Stimulated activated CD4-positive, alpha-beta T cell treated with anti-CD3 and anti-CD28 coated beads, Interleukin-15, amount 100 ng/mL, for 1 hour (primary cell): ENCODE measurements around the gene LHX3.
"Not testable (repeated sequence)": the region's sequence is repeated elsewhere in the genome, so short reads cannot be mapped to it uniquely, and the experiment has no call there.

Source experiments
- DNase-seq, 2 donors: peaks; one replicate each; pipeline ENCODE4 v3.0.0-alpha.2; 2020; ENCODE audit warnings: low read depth in 1 of 2, low spot score in 1 of 2

Gene LHX3

GRCh38 chr9:136156209-136157120 is 48.5 kb downstream of the LHX3 start:
- DNase-seq = no peak

GRCh38 chr9:136155576-136155975 is 49.4 kb downstream of the LHX3 start:
- DNase-seq = no peak

- DNase-seq = no peak
These were observed 50.0 kb downstream of the LHX3 start for GRCh38 chr9:136154943-136155342.

GRCh38 chr9:136153381-136154065 is 51.4 kb downstream of the LHX3 start:
- no peak for DNase-seq

GRCh38 chr9:136152931-136153330 is 52.0 kb downstream of the LHX3 start:
- no peak for DNase-seq

- no peak for DNase-seq
These were observed 52.4 kb downstream of the LHX3 start for GRCh38 chr9:136152543-136152866.

GRCh38 chr9:136151848-136152542 is 52.9 kb downstream of the LHX3 start:
- DNase-seq = no peak

- no peak for DNase-seq
These were observed 53.6 kb downstream of the LHX3 start for GRCh38 chr9:136151214-136151804.

- DNase-seq = not testable (repeated sequence)
These were observed 54.2 kb downstream of the LHX3 start for GRCh38 chr9:136150664-136151213.

- no peak for DNase-seq
These were observed 55.1 kb downstream of the LHX3 start for GRCh38 chr9:136149853-136150252.

GRCh38 chr9:136149337-136149736 is 55.6 kb downstream of the LHX3 start:
- DNase-seq = no peak

GRCh38 chr9:136148766-136149165 is 56.2 kb downstream of the LHX3 start:
- no peak for DNase-seq

GRCh38 chr9:136147890-136148714 is 56.8 kb downstream of the LHX3 start:
- DNase-seq = no peak

GRCh38 chr9:136147038-136147889 is 57.7 kb downstream of the LHX3 start:
- no peak for DNase-seq
